Body of pancreas (tissue), 4 donors: ENCODE measurements around the gene FAM83G. TPM values are rescaled to one million over a fixed set of nuclear protein-coding genes. Genes with fewer than 3 reads are reported as not detected.
A peak's percentile ranks its signal among the peaks of the same experiment; 100 is the strongest.

Experiments
- ATAC-seq: fragments of 150-250 bp; one replicate; pipeline ENCODE4 v1.9.1; 2016
- DNase-seq, 4 donors: peaks; one replicate each; pipeline ENCODE4 v3.0.0-alpha.2; 2019
- H3K27ac ChIP-seq, 4 donors: fragments of 200-600 bp; sonication (generic); 1 replicate in 3 of 4; 2 replicates in 1 of 4; pipeline versions ENCODE4 v1.5.1 to v1.6.1; 2016 to 2019; ENCODE audit warnings: mild to moderate bottlenecking in 1 of 4, mixed read lengths in 1 of 4, moderate library complexity in 1 of 4
- H3K27me3 ChIP-seq, 2 donors: fragments of 200-600 bp; sonication (generic); one replicate each; pipeline ENCODE4 v1.6.0; 2016; ENCODE audit warnings: mild to moderate bottlenecking in 1 of 2
- H3K36me3 ChIP-seq, 2 donors: fragments of 200-600 bp; sonication (generic); replicated peaks in 1 of 2; 2 replicates each; pipeline ENCODE4 v1.5.1; 2016; ENCODE audit warnings: low read depth in 2 of 2; ENCODE audit not compliant: insufficient read depth in 1 of 2
- H3K4me1 ChIP-seq: fragments of 200-600 bp; sonication (generic); one replicate; pipeline ENCODE4 v1.6.0; 2016
- H3K4me3 ChIP-seq, 2 donors: fragments of 200-600 bp; sonication (generic); 1 replicate in 1 of 2; 2 replicates in 1 of 2; pipeline ENCODE4 v1.5.1; 2016 to 2019
- H3K9me3 ChIP-seq, 3 donors: fragments of 200-600 bp; sonication (generic); 1 replicate in 2 of 3; 2 replicates in 1 of 3; pipeline ENCODE4 v1.5.1; 2016
- CTCF ChIP-seq, 7 experiments: fragments of 450-650 bp in 4 of 7; fragments of 200-600 bp in 3 of 7; sonication (generic) in 3 of 7; IDR thresholded peaks; one replicate each; pipeline ENCODE4 v1.5.1; 2016 to 2019; ENCODE audit warnings: antibody characterized with exemption in 7 of 7
- POLR2A ChIP-seq, 3 donors: fragments of 450-650 bp; IDR thresholded peaks; one replicate each; pipeline ENCODE4 v1.6.1; 2016; ENCODE audit warnings: antibody characterized with exemption in 3 of 3, mild to moderate bottlenecking in 2 of 3
- WGBS, 2 donors: methylation state at CpG; one replicate each; pipeline ENCODE4 v1.1.5; 2017; 5-methylcytosine and 5-hydroxymethylcytosine counted together
- intact Hi-C: fragments of 100-400 bp; cut with DNase I; formaldehyde crosslinking; loops from one replicate; pipeline ENCODE4 v1.15.1; 2023
- total RNA-seq, 2 donors: library from RNA; depleted of rRNA; stranded (reverse); fragments of >200 nt; gene quantifications; one replicate each; pipeline ENCODE4 v1.1.0, GENCODE V29; 2016

FAM83G gene
- total RNA-seq, 2 donors from 2014 or later, result 11.4 to 16.5 TPM

GRCh38 chr17:19024101-19025078 is 19.8 kb upstream of the FAM83G start:
- H3K4me1 ChIP-seq, result no peaks in the 10 kb centered on the region
- TF ChIP-seq CTCF (IDR thresholded peaks at IDR 0.05) (no peak), POLR2A (IDR thresholded peaks at IDR 0.05) (no peak)
- no peak overlapping the region for H3K4me3 ChIP-seq
- no peaks in the 10 kb centered on the region for H3K9me3 ChIP-seq
- intact Hi-C loops, result no loop called here
- no peaks in the 10 kb centered on the region for H3K36me3 ChIP-seq
- ATAC-seq (no peak), DNase-seq (peak in 1 of 4 donors; percentile 4)
- no peaks in the 10 kb centered on the region for H3K27me3 ChIP-seq
- no peak overlapping the region for H3K27ac ChIP-seq
- 75 to 88% methylated on average over 17 to 22 of the region's 22 CpGs for WGBS, 2 donors

- Histone ChIP-seq H3K9me3 (no peaks in the 10 kb centered on the region), H3K27ac (no peak overlapping the region), H3K27me3 (no peaks in the 10 kb centered on the region), H3K4me1 (no peaks in the 10 kb centered on the region), H3K4me3 (no peak overlapping the region), H3K36me3 (no peaks in the 10 kb centered on the region)
- ATAC-seq (no peak), DNase-seq (no peak)
- WGBS, 2 donors, result 65% methylated on average over 2 to 8 of the region's 9 CpGs
- TF ChIP-seq POLR2A (IDR thresholded peaks at IDR 0.05) (no peak), CTCF (IDR thresholded peaks at IDR 0.05) (no peak)
- intact Hi-C loops, result no loop called here
Measured at GRCh38 chr17:19023209-19023999, 18.8 kb upstream of the FAM83G start.

- no peaks in the 10 kb centered on the region for H3K4me1 ChIP-seq
- intact Hi-C loops, result no loop called here
- TF ChIP-seq POLR2A (IDR thresholded peaks at IDR 0.05) (no peak), CTCF (IDR thresholded peaks at IDR 0.05) (no peak)
- H3K27ac ChIP-seq, result no peak overlapping the region
- no peaks in the 10 kb centered on the region for H3K27me3 ChIP-seq
- H3K36me3 ChIP-seq, result no peaks in the 10 kb centered on the region
- DNase-seq (no peak), ATAC-seq (no peak)
- no peaks in the 10 kb centered on the region for H3K9me3 ChIP-seq
- H3K4me3 ChIP-seq, result no peak overlapping the region
- WGBS, 2 donors, result 80 to 97% methylated on average over 5 to 6 of the region's 6 CpGs
Measured at GRCh38 chr17:19022747-19023146, 18.2 kb upstream of the FAM83G start.

- Histone ChIP-seq H3K4me3 (no peak overlapping the region), H3K4me1 (no peaks in the 10 kb centered on the region), H3K27ac (no peak overlapping the region), H3K27me3 (no peaks in the 10 kb centered on the region), H3K36me3 (no peaks in the 10 kb centered on the region), H3K9me3 (no peaks in the 10 kb centered on the region)
- TF ChIP-seq CTCF (IDR thresholded peaks at IDR 0.05) (no peak), POLR2A (IDR thresholded peaks at IDR 0.05) (no peak)
- no peak for ATAC-seq
- 78 to 96% methylated on average over 5 of the region's 5 CpGs for WGBS, 2 donors
- no peak for DNase-seq
- intact Hi-C loops, result no loop called here
Measured at GRCh38 chr17:19022128-19022527, 17.6 kb upstream of the FAM83G start.
